ENCODE measurements around the gene HOXA5.
A peak's percentile ranks its signal among the peaks of the same experiment; 100 is the strongest.

The HOXA5 gene

GRCh38 chr7:27132978-27133377 lies 10.5 kb downstream of the HOXA5 start:
- H3K36me3 ChIP-seq (ENCODE audit: control insufficient read depth, insufficient read depth, low read length) = no peaks in the 10 kb centered on the region
- WGBS, 2 experiments (ENCODE audit: insufficient coverage in 2 of 2) = 6 to 31% methylated on average over 2 to 6 of the region's 6 CpGs
- no peak overlapping the region for H3K4me3 ChIP-seq (ENCODE audit: extremely low read depth, insufficient read depth, low read length, poor library complexity, severe bottlenecking)
- peaks cover 6% of the 10 kb centered on the region for H3K4me1 ChIP-seq (ENCODE audit: control insufficient read depth, insufficient read depth, low read length, poor library complexity, severe bottlenecking)
- H3K9me3 ChIP-seq (ENCODE audit: control insufficient read depth, low read length) = no peaks in the 10 kb centered on the region
- H3K27ac ChIP-seq (ENCODE audit: low read depth, low read length, severe bottlenecking) = no peak overlapping the region

- H3K4me3 ChIP-seq (ENCODE audit: extremely low read depth, insufficient read depth, low read length, poor library complexity, severe bottlenecking) = no peak overlapping the region
- no peaks in the 10 kb centered on the region for H3K36me3 ChIP-seq (ENCODE audit: control insufficient read depth, insufficient read depth, low read length)
- no peaks in the 10 kb centered on the region for H3K9me3 ChIP-seq (ENCODE audit: control insufficient read depth, low read length)
- H3K27ac ChIP-seq (ENCODE audit: low read depth, low read length, severe bottlenecking) = no peak overlapping the region
- WGBS, 2 experiments (ENCODE audit: insufficient coverage in 2 of 2) = 0 to 45% methylated on average over 1 to 2 of the region's 2 CpGs
- H3K4me1 ChIP-seq (ENCODE audit: control insufficient read depth, insufficient read depth, low read length, poor library complexity, severe bottlenecking) = peaks cover 6% of the 10 kb centered on the region
Measured at GRCh38 chr7:27132214-27132613, 11.3 kb downstream of the HOXA5 start.

- Histone ChIP-seq H3K36me3 (ENCODE audit: control insufficient read depth, insufficient read depth, low read length) (no peaks in the 10 kb centered on the region), H3K4me3 (ENCODE audit: extremely low read depth, insufficient read depth, low read length, poor library complexity, severe bottlenecking) (peak overlapping the region; percentile 35), H3K27ac (ENCODE audit: low read depth, low read length, severe bottlenecking) (no peak overlapping the region), H3K4me1 (ENCODE audit: control insufficient read depth, insufficient read depth, low read length, poor library complexity, severe bottlenecking) (peaks cover 6% of the 10 kb centered on the region), H3K9me3 (ENCODE audit: control insufficient read depth, low read length) (no peaks in the 10 kb centered on the region)
- WGBS, 2 experiments (ENCODE audit: insufficient coverage in 2 of 2) = 6 to 15% methylated on average over 6 to 8 of the region's 12 CpGs
Measured at GRCh38 chr7:27131390-27131819, 12.1 kb downstream of the HOXA5 start.

- H3K4me1 ChIP-seq (ENCODE audit: control insufficient read depth, insufficient read depth, low read length, poor library complexity, severe bottlenecking) = peaks cover 4% of the 10 kb centered on the region
- WGBS, 2 experiments (ENCODE audit: insufficient coverage in 2 of 2) = 1 to 2% methylated on average over 37 to 40 of the region's 67 CpGs
- H3K36me3 ChIP-seq (ENCODE audit: control insufficient read depth, insufficient read depth, low read length) = no peaks in the 10 kb centered on the region
- no peak within 1 kb of the TSS for H3K27ac ChIP-seq (ENCODE audit: low read depth, low read length, severe bottlenecking)
- H3K9me3 ChIP-seq (ENCODE audit: control insufficient read depth, low read length) = no peaks in the 10 kb centered on the region
- peak within 1 kb of the TSS; percentile 35 for H3K4me3 ChIP-seq (ENCODE audit: extremely low read depth, insufficient read depth, low read length, poor library complexity, severe bottlenecking)
Measured at GRCh38 chr7:27130540-27131389, 12.7 kb downstream of the HOXA5 start, which contains the start of gene HOXA4. TSS of gene HOXA4 (minus strand) at chr7:27130757. CDS start at chr7:27130733, 24 bp downstream.

- Histone ChIP-seq H3K36me3 (ENCODE audit: control insufficient read depth, insufficient read depth, low read length) (no peaks in the 10 kb centered on the region), H3K9me3 (ENCODE audit: control insufficient read depth, low read length) (no peaks in the 10 kb centered on the region), H3K4me1 (ENCODE audit: control insufficient read depth, insufficient read depth, low read length, poor library complexity, severe bottlenecking) (peaks cover 2% of the 10 kb centered on the region), H3K27ac (ENCODE audit: low read depth, low read length, severe bottlenecking) (no peak overlapping the region), H3K4me3 (ENCODE audit: extremely low read depth, insufficient read depth, low read length, poor library complexity, severe bottlenecking) (peak overlapping the region; percentile 35)
- 1 to 2% methylated on average over 49 to 50 of the region's 72 CpGs for WGBS, 2 experiments (ENCODE audit: insufficient coverage in 2 of 2)
Measured at GRCh38 chr7:27129729-27130539, 13.5 kb downstream of the HOXA5 start.

- Histone ChIP-seq H3K4me1 (ENCODE audit: control insufficient read depth, insufficient read depth, low read length, poor library complexity, severe bottlenecking) (peaks cover 2% of the 10 kb centered on the region), H3K27ac (ENCODE audit: low read depth, low read length, severe bottlenecking) (no peak overlapping the region)
- 7 to 11% methylated on average over 14 to 24 of the region's 28 CpGs for WGBS, 2 experiments (ENCODE audit: insufficient coverage in 2 of 2)
Measured at GRCh38 chr7:27128776-27129728, 14.4 kb downstream of the HOXA5 start.

GRCh38 chr7:27128034-27128433 lies 15.4 kb downstream of the HOXA5 start:
- Histone ChIP-seq H3K27ac (ENCODE audit: low read depth, low read length, severe bottlenecking) (no peak overlapping the region), H3K4me3 (ENCODE audit: extremely low read depth, insufficient read depth, low read length, poor library complexity, severe bottlenecking) (no peak overlapping the region), H3K4me1 (ENCODE audit: control insufficient read depth, insufficient read depth, low read length, poor library complexity, severe bottlenecking) (peaks cover 2% of the 10 kb centered on the region), H3K36me3 (ENCODE audit: control insufficient read depth, insufficient read depth, low read length) (no peaks in the 10 kb centered on the region), H3K9me3 (ENCODE audit: control insufficient read depth, low read length) (no peaks in the 10 kb centered on the region)
- WGBS, 2 experiments (ENCODE audit: insufficient coverage in 2 of 2) = 0% methylated on average over 1 of the region's 2 CpGs

More at GRCh38 chr7:27128776-27129728, 14.4 kb downstream of the HOXA5 start:
- Histone ChIP-seq H3K9me3 (ENCODE audit: control insufficient read depth, low read length) (no peaks in the 10 kb centered on the region), H3K4me3 (ENCODE audit: extremely low read depth, insufficient read depth, low read length, poor library complexity, severe bottlenecking) (no peak overlapping the region), H3K36me3 (ENCODE audit: control insufficient read depth, insufficient read depth, low read length) (no peaks in the 10 kb centered on the region)

- Histone ChIP-seq H3K9me3 (ENCODE audit: control insufficient read depth, low read length) (no peaks in the 10 kb centered on the region), H3K27ac (ENCODE audit: low read depth, low read length, severe bottlenecking) (no peak overlapping the region), H3K4me1 (ENCODE audit: control insufficient read depth, insufficient read depth, low read length, poor library complexity, severe bottlenecking) (peaks cover 2% of the 10 kb centered on the region), H3K4me3 (ENCODE audit: extremely low read depth, insufficient read depth, low read length, poor library complexity, severe bottlenecking) (no peak overlapping the region), H3K36me3 (ENCODE audit: control insufficient read depth, insufficient read depth, low read length) (no peaks in the 10 kb centered on the region)
- WGBS, 2 experiments (ENCODE audit: insufficient coverage in 2 of 2) = 0% methylated on average over 1 of the region's 3 CpGs
Measured at GRCh38 chr7:27126596-27127327, 16.7 kb downstream of the HOXA5 start.

- no peak overlapping the region for H3K4me3 ChIP-seq (ENCODE audit: extremely low read depth, insufficient read depth, low read length, poor library complexity, severe bottlenecking)
- WGBS, 2 experiments (ENCODE audit: insufficient coverage in 2 of 2) = 4 to 8% methylated on average over 3 to 4 of the region's 5 CpGs
- no peak overlapping the region for H3K27ac ChIP-seq (ENCODE audit: low read depth, low read length, severe bottlenecking)
- no peaks in the 10 kb centered on the region for H3K9me3 ChIP-seq (ENCODE audit: control insufficient read depth, low read length)
- H3K4me1 ChIP-seq (ENCODE audit: control insufficient read depth, insufficient read depth, low read length, poor library complexity, severe bottlenecking) = peaks cover 2% of the 10 kb centered on the region
- H3K36me3 ChIP-seq (ENCODE audit: control insufficient read depth, insufficient read depth, low read length) = no peaks in the 10 kb centered on the region
Measured at GRCh38 chr7:27125986-27126394, 17.5 kb downstream of the HOXA5 start.
